HG02885 (cell line): ENCODE data around the gene SEH1L.
"Not testable (repeated sequence)": the region's sequence is repeated elsewhere in the genome, so short reads cannot be mapped to it uniquely, and the experiment has no call there.

ENCODE experiments used
- ATAC-seq: cut with Tn5 transposase; IDR thresholded peaks from one replicate; pipeline ENCODE4 v1.9.1; 2021; ENCODE audit warnings: mild to moderate bottlenecking; ENCODE audit not compliant: unreplicated experiment, poor library complexity

Gene SEH1L

GRCh38 chr18:12993439-12993838, 45.6 kb downstream of the SEH1L start:
- no peak for ATAC-seq

GRCh38 chr18:12995424-12995823, 47.6 kb downstream of the SEH1L start:
- ATAC-seq = no peak

GRCh38 chr18:12995952-12996477, 48.2 kb downstream of the SEH1L start:
- no peak for ATAC-seq

- ATAC-seq = no peak
Measured at GRCh38 chr18:12996661-12997292, 49.0 kb downstream of the SEH1L start.

GRCh38 chr18:12997330-12997729, 49.5 kb downstream of the SEH1L start:
- ATAC-seq = not testable (repeated sequence)

GRCh38 chr18:12998332-12999060, 50.7 kb downstream of the SEH1L start:
- no peak for ATAC-seq

GRCh38 chr18:13003466-13003896, 55.7 kb downstream of the SEH1L start:
- peak; percentile 60 for ATAC-seq

GRCh38 chr18:13004396-13004795, 56.6 kb downstream of the SEH1L start:
- ATAC-seq = no peak

GRCh38 chr18:13005289-13005688, 57.5 kb downstream of the SEH1L start:
- ATAC-seq = no peak

- ATAC-seq = no peak
Measured at GRCh38 chr18:13006531-13007247, 58.9 kb downstream of the SEH1L start.

GRCh38 chr18:13007248-13007560, 59.4 kb downstream of the SEH1L start:
- ATAC-seq = no peak

GRCh38 chr18:13011719-13012118, 63.9 kb downstream of the SEH1L start:
- ATAC-seq = no peak

GRCh38 chr18:13014232-13014631, 66.4 kb downstream of the SEH1L start:
- no peak for ATAC-seq

GRCh38 chr18:13014818-13015217, 67.0 kb downstream of the SEH1L start:
- ATAC-seq = no peak

GRCh38 chr18:13017247-13017875, 69.5 kb downstream of the SEH1L start:
- no peak for ATAC-seq

GRCh38 chr18:13018374-13018773, 70.6 kb downstream of the SEH1L start:
- no peak for ATAC-seq

GRCh38 chr18:13019301-13019700, 71.5 kb downstream of the SEH1L start:
- ATAC-seq = no peak

- no peak for ATAC-seq
Measured at GRCh38 chr18:13022644-13023043, 74.8 kb downstream of the SEH1L start.

GRCh38 chr18:13025233-13025632, 77.4 kb downstream of the SEH1L start:
- ATAC-seq = no peak

- no peak for ATAC-seq
Measured at GRCh38 chr18:13026583-13027270, 78.9 kb downstream of the SEH1L start.
